ENCODE measurements around the gene MPV17L2.

DNA sequence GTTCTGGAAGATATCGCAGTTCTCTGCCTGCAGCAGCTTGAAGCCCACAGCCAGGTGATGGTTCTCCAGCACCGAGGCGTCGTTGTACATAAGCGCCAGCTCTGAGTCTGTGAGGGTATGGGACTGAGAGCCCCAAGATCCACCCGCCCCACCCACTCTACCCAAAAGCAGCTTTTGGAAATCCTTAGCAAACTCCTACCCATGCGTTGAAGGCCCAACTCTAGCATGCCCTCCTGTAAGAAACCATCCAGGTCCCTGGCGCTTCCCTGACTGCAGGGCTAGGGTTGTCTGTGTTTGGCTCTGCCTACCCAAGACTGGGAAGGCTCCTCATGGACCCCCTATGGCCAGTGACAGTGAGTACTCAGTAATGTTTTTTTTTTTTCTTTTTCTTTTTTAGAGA lies 23.8 kb downstream of the MPV17L2 start:
- TF ChIP-seq, protein P1, sequence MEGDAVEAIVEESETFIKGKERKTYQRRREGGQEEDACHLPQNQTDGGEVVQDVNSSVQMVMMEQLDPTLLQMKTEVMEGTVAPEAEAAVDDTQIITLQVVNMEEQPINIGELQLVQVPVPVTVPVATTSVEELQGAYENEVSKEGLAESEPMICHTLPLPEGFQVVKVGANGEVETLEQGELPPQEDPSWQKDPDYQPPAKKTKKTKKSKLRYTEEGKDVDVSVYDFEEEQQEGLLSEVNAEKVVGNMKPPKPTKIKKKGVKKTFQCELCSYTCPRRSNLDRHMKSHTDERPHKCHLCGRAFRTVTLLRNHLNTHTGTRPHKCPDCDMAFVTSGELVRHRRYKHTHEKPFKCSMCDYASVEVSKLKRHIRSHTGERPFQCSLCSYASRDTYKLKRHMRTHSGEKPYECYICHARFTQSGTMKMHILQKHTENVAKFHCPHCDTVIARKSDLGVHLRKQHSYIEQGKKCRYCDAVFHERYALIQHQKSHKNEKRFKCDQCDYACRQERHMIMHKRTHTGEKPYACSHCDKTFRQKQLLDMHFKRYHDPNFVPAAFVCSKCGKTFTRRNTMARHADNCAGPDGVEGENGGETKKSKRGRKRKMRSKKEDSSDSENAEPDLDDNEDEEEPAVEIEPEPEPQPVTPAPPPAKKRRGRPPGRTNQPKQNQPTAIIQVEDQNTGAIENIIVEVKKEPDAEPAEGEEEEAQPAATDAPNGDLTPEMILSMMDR (conservative IDR thresholded peaks at IDR 0.05) = no peak
- no peak for TF ChIP-seq EZH2 (IDR thresholded peaks at IDR 0.05; ENCODE audit: low read depth)

All from PC-9 (cell line).